Right lobe of liver (tissue), 4 donors: ENCODE measurements around the gene THG1L.

Source experiments
- POLR2A ChIP-seq: fragments of 450-650 bp; IDR thresholded peaks from one replicate; pipeline ENCODE4 v1.6.1; 2017; ENCODE audit warnings: antibody characterized with exemption, mild to moderate bottlenecking
- TF ChIP-seq, protein P1 (sequence below), 4 donors: fragments of 200-600 bp in 3 of 4; fragments of 450-650 bp in 1 of 4; IDR thresholded peaks; one replicate each; pipeline versions ENCODE4 v1.5.1 to v1.8.0; 2016 to 2022; ENCODE audit warnings: antibody characterized with exemption in 4 of 4, mild to moderate bottlenecking in 2 of 4
- donor health status: DM: no; HTN: no; CAD: no.
- donor health status: DM: no; HTN: no; CAD: no.
- donor health status: DM: no; HTN: yes; CAD: no.

DNA sequence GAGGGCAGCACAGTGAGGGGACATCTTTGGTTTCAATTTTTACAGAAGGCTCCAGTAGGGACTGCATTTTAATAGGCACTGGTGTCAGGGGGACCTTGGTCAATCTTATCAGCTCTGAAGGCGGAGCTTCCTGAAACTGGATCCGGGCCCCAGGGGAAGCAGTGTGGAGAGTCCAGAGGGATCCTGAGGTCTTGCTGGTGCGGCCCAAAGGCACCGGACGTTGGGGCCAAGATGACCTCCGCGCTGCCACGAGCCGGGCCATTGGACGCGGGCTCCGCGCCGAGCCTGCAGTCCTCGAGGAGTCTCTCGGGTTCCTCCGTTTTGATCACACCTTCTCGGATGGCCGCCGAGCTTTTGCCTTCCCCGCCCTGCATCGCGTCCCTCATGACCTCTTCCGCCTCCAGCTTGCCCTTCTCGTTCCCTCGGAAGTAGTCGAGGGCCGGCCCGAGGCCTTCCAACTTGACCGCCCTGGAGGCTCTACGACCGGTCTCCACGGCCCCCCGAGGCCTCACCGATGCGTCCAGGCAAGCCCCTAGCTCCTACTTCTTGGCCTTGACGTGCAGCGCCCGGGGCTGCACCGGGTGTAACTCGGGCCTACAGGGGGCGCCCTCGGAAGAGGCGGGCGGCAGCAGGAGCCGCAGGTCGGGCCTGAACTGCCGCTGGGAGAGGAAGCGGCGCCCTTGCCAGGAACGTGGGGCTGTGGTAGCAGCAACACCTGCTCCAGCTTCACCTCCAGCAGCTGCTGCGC is 41.1 kb upstream of the THG1L start:
- TF ChIP-seq, protein P1, sequence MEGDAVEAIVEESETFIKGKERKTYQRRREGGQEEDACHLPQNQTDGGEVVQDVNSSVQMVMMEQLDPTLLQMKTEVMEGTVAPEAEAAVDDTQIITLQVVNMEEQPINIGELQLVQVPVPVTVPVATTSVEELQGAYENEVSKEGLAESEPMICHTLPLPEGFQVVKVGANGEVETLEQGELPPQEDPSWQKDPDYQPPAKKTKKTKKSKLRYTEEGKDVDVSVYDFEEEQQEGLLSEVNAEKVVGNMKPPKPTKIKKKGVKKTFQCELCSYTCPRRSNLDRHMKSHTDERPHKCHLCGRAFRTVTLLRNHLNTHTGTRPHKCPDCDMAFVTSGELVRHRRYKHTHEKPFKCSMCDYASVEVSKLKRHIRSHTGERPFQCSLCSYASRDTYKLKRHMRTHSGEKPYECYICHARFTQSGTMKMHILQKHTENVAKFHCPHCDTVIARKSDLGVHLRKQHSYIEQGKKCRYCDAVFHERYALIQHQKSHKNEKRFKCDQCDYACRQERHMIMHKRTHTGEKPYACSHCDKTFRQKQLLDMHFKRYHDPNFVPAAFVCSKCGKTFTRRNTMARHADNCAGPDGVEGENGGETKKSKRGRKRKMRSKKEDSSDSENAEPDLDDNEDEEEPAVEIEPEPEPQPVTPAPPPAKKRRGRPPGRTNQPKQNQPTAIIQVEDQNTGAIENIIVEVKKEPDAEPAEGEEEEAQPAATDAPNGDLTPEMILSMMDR (IDR thresholded peaks at IDR 0.05), result peak in 1 of 4 donors; percentile 5
- no peak for TF ChIP-seq POLR2A
